GM04504 (cell line): ENCODE data around the gene AS3MT.

Experiments
- DNase-seq: peaks from one replicate; pipeline ENCODE4 v3.0.0-alpha.2; 2012; ENCODE audit warnings: low read depth

AS3MT gene

GRCh38 chr10:102855731-102856436, 13.4 kb upstream of the AS3MT start:
- DNase-seq, result peak; percentile 86

GRCh38 chr10:102856758-102857424, 12.4 kb upstream of the AS3MT start:
- no peak for DNase-seq

- no peak for DNase-seq
These were observed 9.4 kb upstream of the AS3MT start for GRCh38 chr10:102859911-102860310.

- no peak for DNase-seq
These were observed 5.6 kb upstream of the AS3MT start for GRCh38 chr10:102863660-102864059.

GRCh38 chr10:102865620-102866019, 3.6 kb upstream of the AS3MT start:
- no peak for DNase-seq

- no peak for DNase-seq
These were observed 386 bp upstream of the AS3MT start for GRCh38 chr10:102868911-102869257.

GRCh38 chr10:102870221-102870620, 951 bp downstream of the AS3MT start:
- DNase-seq, result no peak

GRCh38 chr10:102872163-102872562, 2.9 kb downstream of the AS3MT start:
- DNase-seq, result no peak

- no peak for DNase-seq
These were observed 7.5 kb downstream of the AS3MT start for GRCh38 chr10:102876747-102877153.

- DNase-seq, result no peak
These were observed 9.4 kb downstream of the AS3MT start for GRCh38 chr10:102878629-102879028.

GRCh38 chr10:102880256-102880655, 11.0 kb downstream of the AS3MT start:
- no peak for DNase-seq

GRCh38 chr10:102888048-102888447, 18.8 kb downstream of the AS3MT start:
- no peak for DNase-seq

- no peak for DNase-seq
These were observed 25.4 kb downstream of the AS3MT start for GRCh38 chr10:102894466-102895213.

- DNase-seq, result no peak
These were observed 30.7 kb downstream of the AS3MT start for GRCh38 chr10:102900006-102900405.

GRCh38 chr10:102904346-102904745, 35.1 kb downstream of the AS3MT start:
- DNase-seq, result no peak

GRCh38 chr10:102906507-102906906, 37.2 kb downstream of the AS3MT start:
- no peak for DNase-seq

- no peak for DNase-seq
These were observed 45.5 kb downstream of the AS3MT start for GRCh38 chr10:102914781-102915180.

GRCh38 chr10:102916173-102916572, 46.9 kb downstream of the AS3MT start:
- DNase-seq, result no peak

GRCh38 chr10:102917314-102917961, 48.2 kb downstream of the AS3MT start:
- DNase-seq, result peak; percentile 32

- DNase-seq, result peak; percentile 100
These were observed 48.9 kb downstream of the AS3MT start, which contains the start of gene CNNM2 for GRCh38 chr10:102917962-102918816. Gene CNNM2 (plus strand): TSS chr10:102918294. CDS start chr10:102918481, 187 bp downstream.

GRCh38 chr10:102918817-102919245, 49.6 kb downstream of the AS3MT start:
- no peak for DNase-seq
